SU-DHL-6 (cell line): ENCODE results near the gene PECR.

ENCODE experiments used
- CTCF ChIP-seq: fragments of 200-600 bp; sonication (generic); IDR thresholded peaks from one replicate; pipeline ENCODE4 v1.5.1; 2017; ENCODE audit warnings: antibody characterized with exemption, mild to moderate bottlenecking, low read length, moderate library complexity; ENCODE audit not compliant: insufficient read depth, poor library complexity, severe bottlenecking
- EZH2phosphoT487 ChIP-seq: fragments of 200-600 bp; sonication (generic), shearing (Covaris generic); conservative IDR thresholded peaks from 2 replicates; pipeline ENCODE4 v1.6.1; 2018; ENCODE audit warnings: mild to moderate bottlenecking, antibody characterized with exemption, low read length, moderate library complexity, mixed read lengths

- no peak for TF ChIP-seq CTCF
- TF ChIP-seq EZH2phosphoT487, result no peak
These were observed 13.1 kb upstream of the PECR start for GRCh38 chr2:216094701-216095100.
